ENCODE results near the gene PRPS2. TPM values are rescaled to one million over a fixed set of nuclear protein-coding genes. Genes with fewer than 3 reads are reported as not detected.

Gene PRPS2
- total RNA-seq, 1 donor from 2014 or later = 11.8 TPM

DNA sequence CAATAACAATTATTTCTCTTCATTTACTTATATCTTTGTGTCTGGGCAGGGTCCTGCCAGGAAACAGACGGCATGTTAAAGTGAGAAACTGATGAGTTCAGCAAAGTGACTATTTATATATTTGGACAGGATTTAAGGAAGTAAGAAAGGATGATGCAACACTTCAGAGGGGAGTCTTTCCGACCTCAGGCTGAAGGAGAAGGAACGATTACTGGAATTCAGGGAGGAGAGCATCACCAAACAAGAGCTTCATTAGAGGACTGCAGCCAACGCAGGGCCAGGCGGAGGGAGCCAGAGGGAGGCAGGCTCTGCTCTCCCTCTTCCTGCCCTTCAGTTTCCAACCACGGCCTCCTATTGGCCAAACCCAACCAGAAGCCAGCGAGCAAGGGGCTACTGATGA, 74.1 kb downstream of the PRPS2 start:
- no peak for DNase-seq (ENCODE audit: low read depth)
- no peak overlapping the region for H3K4me3 Mint-ChIP-seq (ENCODE audit: unreplicated experiment)
- H3K9ac ChIP-seq (ENCODE audit: low read length) = no peak overlapping the region
- no peaks in the 10 kb centered on the region for H3K36me3 ChIP-seq (ENCODE audit: insufficient read depth, low read length)
- H3K4me2 ChIP-seq (ENCODE audit: low read length) = no peak overlapping the region
- H3K27ac ChIP-seq (ENCODE audit: low read depth, low read length) = no peak overlapping the region
- no peak overlapping the region for H3K27ac Mint-ChIP-seq (ENCODE audit: unreplicated experiment)
- no peaks in the 10 kb centered on the region for H3K36me3 Mint-ChIP-seq (ENCODE audit: low read depth, unreplicated experiment)
- H3K27me3 Mint-ChIP-seq (ENCODE audit: low read depth, unreplicated experiment) = peaks cover 1% of the 10 kb centered on the region
- no peaks in the 10 kb centered on the region for H4K20me1 ChIP-seq (ENCODE audit: insufficient read depth, low read length)
- no peak for FAIRE-seq
- no peaks in the 10 kb centered on the region for H3K9me3 ChIP-seq (ENCODE audit: insufficient read depth, low read depth, low read length)
- no peak overlapping the region for H3K4me3 ChIP-seq (ENCODE audit: insufficient read depth, low read depth, low read length)
- H2AFZ ChIP-seq (ENCODE audit: low read depth, low read length) = no peak overlapping the region
- H3K4me1 Mint-ChIP-seq (ENCODE audit: low read depth, unreplicated experiment) = no peaks in the 10 kb centered on the region
- no peaks in the 10 kb centered on the region for H3K4me1 ChIP-seq (ENCODE audit: insufficient read depth, low read length)
- TF ChIP-seq CTCF (IDR thresholded peaks at IDR 0.05; ENCODE audit: insufficient read depth, low read depth, low read length) (no peak), EZH2 (IDR thresholded peaks at IDR 0.05; ENCODE audit: insufficient read depth, low read length) (no peak)
- H3K27me3 ChIP-seq (ENCODE audit: insufficient read depth, low read length) = no peaks in the 10 kb centered on the region
- H3K9me3 Mint-ChIP-seq (ENCODE audit: unreplicated experiment) = no peaks in the 10 kb centered on the region
- H3K79me2 ChIP-seq (ENCODE audit: insufficient read depth, low read length) = no peaks in the 10 kb centered on the region

DNA sequence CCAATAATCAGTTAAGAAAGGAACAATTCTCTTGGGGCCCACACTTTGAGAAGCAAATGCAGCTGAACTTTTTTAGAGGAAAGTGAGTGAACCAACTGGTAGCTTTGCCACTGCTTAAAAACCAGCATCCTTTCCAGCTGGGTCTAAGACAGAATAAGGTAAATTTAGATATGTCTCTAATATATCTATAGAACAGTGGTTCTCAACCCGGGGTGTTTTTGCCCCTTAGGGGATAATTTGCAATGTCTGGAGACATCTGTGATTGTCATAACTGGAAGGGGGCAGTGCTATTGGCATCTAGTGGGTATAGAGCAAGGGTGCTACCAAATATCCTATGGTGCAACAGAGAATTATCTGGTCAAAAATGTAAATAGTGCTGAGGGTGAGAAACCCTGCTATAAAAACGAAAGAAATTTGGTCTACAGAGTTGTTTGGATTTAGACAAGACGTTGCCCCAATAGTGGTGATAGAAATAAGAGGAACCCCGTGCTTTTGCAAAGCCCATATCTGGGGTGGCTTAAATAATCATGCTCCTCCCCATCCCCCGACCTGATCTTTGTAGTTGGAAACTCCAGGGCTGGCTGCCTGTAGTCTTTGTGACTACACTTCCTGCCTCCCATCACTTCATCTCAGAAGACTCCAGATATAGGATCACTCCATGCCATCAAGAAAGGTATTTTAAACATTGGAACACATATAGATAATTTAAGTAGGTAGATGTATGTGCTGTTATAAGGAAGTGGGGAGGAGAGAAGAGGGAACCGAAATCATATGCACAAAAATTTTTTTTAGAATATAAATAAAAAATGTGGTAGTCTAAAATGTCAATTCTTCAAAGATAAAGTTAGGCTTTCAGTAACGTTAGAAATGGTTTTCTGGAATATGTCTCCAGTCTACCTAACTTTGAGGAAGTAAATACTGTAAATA, 75.5 kb downstream of the PRPS2 start, which contains the start of gene TLR7:
TSS of gene TLR7 (plus strand) at position 622 of the 927 bp plus-strand sequence. CDS start 507 bp downstream, outside the sequence.
- FAIRE-seq = peak; percentile 55
- Histone ChIP-seq H3K27ac (ENCODE audit: low read depth, low read length) (no peak within 1 kb of the TSS), H3K79me2 (ENCODE audit: insufficient read depth, low read length) (no peaks in the 10 kb centered on the region), H3K4me3 (ENCODE audit: insufficient read depth, low read depth, low read length) (no peak within 1 kb of the TSS), H3K36me3 (ENCODE audit: insufficient read depth, low read length) (no peaks in the 10 kb centered on the region), H3K4me1 (ENCODE audit: insufficient read depth, low read length) (no peaks in the 10 kb centered on the region), H4K20me1 (ENCODE audit: insufficient read depth, low read length) (no peaks in the 10 kb centered on the region), H3K4me2 (ENCODE audit: low read length) (no peak within 1 kb of the TSS), H2AFZ (ENCODE audit: low read depth, low read length) (no peak within 1 kb of the TSS), H3K9ac (ENCODE audit: low read length) (no peak within 1 kb of the TSS), H3K9me3 (ENCODE audit: insufficient read depth, low read depth, low read length) (no peaks in the 10 kb centered on the region), H3K27me3 (ENCODE audit: insufficient read depth, low read length) (no peaks in the 10 kb centered on the region)
- H3K27ac Mint-ChIP-seq (ENCODE audit: unreplicated experiment) = no peak within 1 kb of the TSS
- H3K4me3 Mint-ChIP-seq (ENCODE audit: unreplicated experiment) = no peak within 1 kb of the TSS
- H3K4me1 Mint-ChIP-seq (ENCODE audit: low read depth, unreplicated experiment) = no peaks in the 10 kb centered on the region
- no peaks in the 10 kb centered on the region for H3K36me3 Mint-ChIP-seq (ENCODE audit: low read depth, unreplicated experiment)
- no peak for DNase-seq (ENCODE audit: low read depth)
- H3K27me3 Mint-ChIP-seq (ENCODE audit: low read depth, unreplicated experiment) = no peaks in the 10 kb centered on the region
- no peak for TF ChIP-seq EZH2 (IDR thresholded peaks at IDR 0.05; ENCODE audit: insufficient read depth, low read length)
- no peak for TF ChIP-seq CTCF (IDR thresholded peaks at IDR 0.05; ENCODE audit: insufficient read depth, low read depth, low read length)
- H3K9me3 Mint-ChIP-seq (ENCODE audit: unreplicated experiment) = no peaks in the 10 kb centered on the region

DNA sequence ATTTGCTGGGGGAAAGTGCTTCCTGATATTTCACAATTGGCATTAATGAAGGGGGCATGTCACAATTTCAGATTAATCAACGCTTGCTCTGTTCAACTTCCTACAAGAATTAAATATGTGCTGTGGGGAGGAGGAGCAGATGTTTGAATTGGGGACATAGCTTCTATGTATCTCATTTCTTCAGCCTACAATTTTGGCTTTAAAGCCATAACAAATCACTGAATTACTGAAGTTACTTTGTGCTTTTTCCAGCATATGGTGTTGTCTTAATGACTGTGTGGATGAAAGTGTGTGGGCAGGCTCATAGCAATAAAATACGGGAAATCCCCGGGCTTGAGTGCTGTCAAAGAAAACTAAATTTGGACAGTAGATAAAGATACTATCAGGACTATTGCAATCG, 76.5 kb downstream of the PRPS2 start:
- no peaks in the 10 kb centered on the region for H3K9me3 ChIP-seq (ENCODE audit: insufficient read depth, low read depth, low read length)

More for the DNA sequence above, 76.5 kb downstream of the PRPS2 start:
- Histone ChIP-seq H3K36me3 (ENCODE audit: insufficient read depth, low read length) (no peaks in the 10 kb centered on the region), H3K4me1 (ENCODE audit: insufficient read depth, low read length) (no peaks in the 10 kb centered on the region), H3K4me3 (ENCODE audit: insufficient read depth, low read depth, low read length) (no peak overlapping the region), H3K9ac (ENCODE audit: low read length) (no peak overlapping the region), H4K20me1 (ENCODE audit: insufficient read depth, low read length) (no peaks in the 10 kb centered on the region), H2AFZ (ENCODE audit: low read depth, low read length) (no peak overlapping the region), H3K27ac (ENCODE audit: low read depth, low read length) (no peak overlapping the region), H3K79me2 (ENCODE audit: insufficient read depth, low read length) (no peaks in the 10 kb centered on the region), H3K4me2 (ENCODE audit: low read length) (no peak overlapping the region), H3K27me3 (ENCODE audit: insufficient read depth, low read length) (no peaks in the 10 kb centered on the region)
- Mint-ChIP-seq H3K27me3 (ENCODE audit: low read depth, unreplicated experiment) (peaks cover 2% of the 10 kb centered on the region), H3K9me3 (ENCODE audit: unreplicated experiment) (no peaks in the 10 kb centered on the region), H3K27ac (ENCODE audit: unreplicated experiment) (no peak overlapping the region), H3K4me3 (ENCODE audit: unreplicated experiment) (no peak overlapping the region), H3K4me1 (ENCODE audit: low read depth, unreplicated experiment) (no peaks in the 10 kb centered on the region), H3K36me3 (ENCODE audit: low read depth, unreplicated experiment) (no peaks in the 10 kb centered on the region)
- no peak for DNase-seq (ENCODE audit: low read depth)
- no peak for TF ChIP-seq EZH2 (IDR thresholded peaks at IDR 0.05; ENCODE audit: insufficient read depth, low read length)
- no peak for TF ChIP-seq CTCF (IDR thresholded peaks at IDR 0.05; ENCODE audit: insufficient read depth, low read depth, low read length)
- FAIRE-seq = no peak
